Caki2 (cell line): ENCODE measurements around the gene RGMA. TPM values are rescaled to one million over a fixed set of nuclear protein-coding genes. Genes with fewer than 3 reads are reported as not detected.
A peak's percentile ranks its signal among the peaks of the same experiment; 100 is the strongest.
"Not testable (repeated sequence)": the region's sequence is repeated elsewhere in the genome, so short reads cannot be mapped to it uniquely, and the experiment has no call there.

Experiments
- DNase-seq: peaks from one replicate; pipeline ENCODE4 v3.0.0-alpha.2; 2015; ENCODE audit warnings: low read depth
- in situ Hi-C: cut with HindIII; loops from 2 replicates; pipeline ENCODE4 v1.10.0; 2016; ENCODE audit warnings: low sequenced_read_pairs, low pct_unique_long_range_greater_than_20kb, mixed read lengths
- total RNA-seq: library from RNA; depleted of rRNA; stranded (reverse); fragments of >200 nt; shearing (Covaris generic); gene quantifications from 2 replicates; pipeline ENCODE4 v1.2.3, GENCODE V29; 2014; ENCODE audit warnings: low replicate concordance

RGMA gene
- total RNA-seq, 1 experiment from 2014 or later: 0.03 TPM

DNA sequence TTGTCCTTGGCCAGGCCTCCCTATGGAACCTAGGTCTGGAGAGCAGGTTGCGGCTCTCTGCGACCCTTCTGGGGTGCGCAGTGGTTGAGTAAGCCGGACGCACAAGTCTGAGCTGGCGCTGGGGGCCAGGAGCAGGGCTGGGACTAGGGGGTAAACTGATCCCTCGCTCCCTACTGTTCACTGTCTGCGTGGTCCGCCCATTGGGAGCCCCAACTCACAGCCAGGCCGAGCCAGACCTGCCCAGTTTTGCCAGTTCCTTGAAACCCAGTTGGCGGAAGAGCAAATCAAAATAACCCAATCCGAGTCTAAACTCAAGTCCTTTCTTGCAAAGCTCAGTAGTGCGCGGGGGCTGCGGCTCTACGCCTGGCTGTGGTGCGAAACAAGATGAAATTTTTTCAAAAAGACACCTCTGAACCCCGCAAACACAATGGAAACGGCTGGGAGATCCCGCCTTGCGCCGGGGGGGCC lies 17.5 kb downstream of the RGMA start:
- in situ Hi-C loops: no loop called here

DNA sequence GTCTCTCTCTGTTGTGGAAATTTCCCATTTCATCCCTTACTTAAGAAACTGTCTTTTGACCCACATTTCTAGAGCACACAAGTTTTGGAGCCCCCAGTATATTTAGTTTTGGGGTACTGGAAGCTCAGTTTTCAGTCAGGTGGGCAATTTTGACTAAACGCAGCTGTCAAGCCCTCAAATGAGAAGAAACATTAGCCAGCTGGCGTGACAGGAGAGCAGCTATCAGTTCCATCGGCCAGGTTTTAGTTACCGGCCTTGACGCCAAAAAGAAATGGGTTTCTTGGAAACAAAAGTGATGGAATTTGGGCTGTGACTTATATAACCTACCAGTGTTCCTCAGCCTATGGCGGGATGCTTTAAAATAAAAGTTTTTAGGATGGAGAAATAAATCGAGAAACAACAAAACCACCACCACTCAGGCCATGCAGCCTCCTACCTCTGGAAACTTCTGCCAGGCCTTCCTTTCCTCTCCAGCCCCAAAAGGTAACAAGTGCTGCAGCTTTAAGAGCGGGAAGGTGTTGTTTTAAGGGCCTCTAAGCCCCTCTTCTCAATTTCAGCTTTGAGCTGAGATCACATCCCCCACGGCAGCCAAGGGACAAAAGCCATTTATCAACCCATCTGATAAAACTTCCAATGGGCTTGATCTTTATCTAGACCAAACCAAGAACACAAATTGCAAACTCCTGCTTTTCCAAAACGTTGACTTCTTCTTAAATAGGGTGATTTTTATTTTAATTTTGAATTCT lies 18.3 kb downstream of the RGMA start:
- DNase-seq: no peak
- in situ Hi-C loops: no loop called here

More for the DNA sequence above, 17.5 kb downstream of the RGMA start:
- no peak for DNase-seq

DNA sequence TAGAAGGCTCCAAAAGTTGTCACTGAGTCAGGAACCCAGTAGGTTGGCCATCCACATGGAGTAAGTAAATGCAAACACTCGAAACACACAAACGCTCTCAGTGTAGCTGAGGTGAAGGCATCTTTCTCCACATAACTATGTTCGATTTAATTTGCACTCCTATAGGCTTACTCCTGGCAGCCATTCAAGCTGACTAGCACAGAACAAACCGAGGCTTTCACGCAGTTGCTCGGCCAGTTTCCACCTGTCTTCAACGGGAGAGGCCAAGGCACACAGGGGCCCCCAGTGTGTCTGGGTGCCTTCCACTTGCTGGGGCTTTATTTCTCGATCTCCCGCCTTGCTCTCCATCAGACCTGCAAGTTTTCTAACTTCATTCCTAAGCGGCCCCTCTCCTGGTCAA lies 18.9 kb downstream of the RGMA start:
- in situ Hi-C loops: no loop called here
- DNase-seq: no peak

DNA sequence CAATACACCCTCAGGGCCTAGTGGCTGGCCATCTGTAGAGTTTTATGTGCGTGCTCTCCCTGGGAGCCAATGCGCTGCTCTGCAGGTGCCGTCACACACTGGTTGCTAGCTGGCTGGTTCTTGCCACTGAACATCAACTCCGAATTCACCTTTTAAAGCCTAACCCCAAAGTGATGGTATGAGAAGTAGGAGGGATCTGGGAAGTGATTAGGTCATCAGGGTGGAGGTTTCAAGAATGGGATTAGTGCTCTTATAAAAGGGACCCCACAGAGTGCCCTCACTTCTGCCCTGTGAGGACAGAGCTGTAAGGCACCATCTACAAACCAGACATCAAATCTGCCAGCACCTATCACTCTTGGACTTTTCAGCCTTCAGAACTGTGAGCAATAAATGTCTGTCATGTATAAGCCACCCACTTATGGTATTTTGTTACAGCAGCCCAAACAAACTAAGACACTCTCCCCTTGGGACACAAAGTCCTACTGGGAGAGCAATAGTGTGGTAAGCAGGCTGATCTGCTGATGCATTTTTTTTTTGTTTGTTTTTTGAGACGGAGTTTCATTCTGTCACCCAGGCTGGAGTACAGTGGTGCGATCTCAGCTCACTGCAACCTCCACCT lies 20.3 kb downstream of the RGMA start:
- in situ Hi-C loops: no loop called here

DNA sequence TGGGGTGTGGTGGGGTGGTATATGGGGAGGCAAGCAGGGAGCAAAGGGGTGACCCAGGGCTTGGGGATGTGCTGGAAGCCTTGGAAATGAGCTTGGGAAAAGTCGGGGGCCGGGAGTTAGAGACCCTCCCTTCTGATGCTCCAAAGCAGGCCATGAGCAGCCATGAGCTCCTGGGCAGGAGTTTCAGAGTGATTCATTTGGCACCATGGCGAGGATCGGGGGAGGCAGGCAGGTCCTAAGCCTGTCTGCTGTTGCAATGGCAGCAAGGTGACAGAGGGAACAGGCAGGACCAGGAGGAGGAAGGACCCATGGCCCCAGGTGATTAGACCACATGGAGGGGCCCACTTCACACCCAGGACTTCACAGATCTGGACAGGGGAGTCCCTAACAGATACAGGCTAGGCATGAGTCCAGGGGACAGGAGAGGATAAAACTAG lies 21.3 kb downstream of the RGMA start:
- in situ Hi-C loops: no loop called here
- no peak for DNase-seq

More for the DNA sequence above, 20.3 kb downstream of the RGMA start:
- DNase-seq: no peak

DNA sequence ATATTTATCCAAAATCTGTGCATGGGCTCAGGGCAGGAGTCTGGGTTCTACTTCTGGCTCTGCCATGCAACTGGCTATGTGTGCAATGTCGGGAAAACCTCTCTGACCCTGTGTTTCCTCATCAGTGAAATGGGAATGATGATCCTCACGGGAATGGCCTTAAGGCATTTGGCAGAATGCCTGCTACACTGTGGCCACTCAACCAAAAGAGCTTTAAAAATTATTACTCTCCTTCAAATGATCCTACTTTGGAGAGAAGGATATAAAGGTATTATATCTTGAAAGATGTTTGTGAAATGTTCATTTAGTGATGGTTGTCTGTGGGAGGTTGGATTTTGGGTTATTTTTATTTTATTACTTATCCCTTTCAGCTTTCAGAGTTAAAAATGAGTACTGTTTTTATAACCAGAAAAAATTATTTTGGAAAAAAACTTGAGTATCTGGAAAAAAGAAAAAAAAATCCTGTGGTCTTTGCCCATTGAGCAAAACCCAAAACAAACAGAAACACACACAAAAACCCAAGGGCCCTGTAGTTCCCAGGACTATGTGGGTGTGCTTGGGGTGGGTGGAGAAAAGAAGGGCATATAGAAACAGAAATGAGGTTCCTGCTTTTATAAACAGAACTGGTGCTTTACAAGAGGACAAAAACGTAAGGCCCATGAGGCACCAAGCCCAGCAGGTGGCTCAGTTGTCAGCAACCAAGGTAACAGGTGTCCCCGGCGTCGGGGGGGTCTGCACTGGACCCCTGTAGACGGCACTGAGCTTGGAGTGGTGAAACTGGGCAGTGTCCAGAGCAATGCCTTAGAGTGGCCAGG lies 22.0 kb downstream of the RGMA start:
- DNase-seq: peak; percentile 8
- in situ Hi-C loops: no loop called here

- in situ Hi-C loops: no loop called here
- DNase-seq: no peak
These were observed 22.8 kb downstream of the RGMA start for GRCh38 chr15:93066224-93066681.

DNA sequence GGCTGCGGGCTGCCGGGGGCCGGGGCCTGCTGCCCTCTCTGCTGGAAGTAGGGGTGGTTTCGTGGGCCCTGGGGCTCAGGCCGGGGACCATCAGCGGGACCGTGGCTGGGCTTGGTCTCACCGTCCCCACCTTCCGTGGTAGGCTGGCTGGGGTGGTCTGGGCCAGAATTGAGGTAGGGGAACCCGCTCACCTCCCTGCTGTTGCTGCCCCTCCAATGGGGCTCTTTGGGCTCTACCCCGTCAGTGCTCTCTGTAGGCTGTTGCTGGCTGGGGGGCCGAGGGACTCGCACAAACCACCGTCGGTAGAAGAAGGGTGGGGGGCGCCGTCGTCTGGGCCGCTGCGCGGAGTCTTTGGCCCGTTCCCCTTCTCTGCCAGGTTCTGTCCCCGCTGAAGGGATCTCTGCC lies 23.4 kb downstream of the RGMA start:
- in situ Hi-C loops: no loop called here
- DNase-seq: no peak

GRCh38 chr15:93063796-93064690 lies 25.0 kb downstream of the RGMA start:
- DNase-seq: no peak
- in situ Hi-C loops: no loop called here

DNA sequence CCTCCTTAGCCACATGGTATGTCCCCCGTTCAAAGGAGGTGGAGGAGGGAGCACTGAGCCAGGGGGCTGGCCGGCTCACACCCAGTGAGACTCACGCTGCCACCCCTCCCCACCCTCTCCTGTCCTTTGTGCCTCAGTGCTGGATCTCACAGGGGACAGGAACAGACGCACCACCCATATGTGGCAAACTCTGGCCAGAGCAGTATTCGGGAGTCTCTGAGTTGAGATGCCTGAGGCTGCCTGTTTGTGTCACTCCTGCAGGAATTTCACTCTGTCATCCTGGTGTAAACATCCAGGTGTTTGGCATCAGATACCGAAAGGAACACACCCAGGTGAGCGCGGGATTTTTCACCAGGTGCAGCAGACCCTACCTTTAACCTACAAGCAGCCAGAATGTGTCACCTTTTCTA lies 25.7 kb downstream of the RGMA start:
- in situ Hi-C loops: no loop called here
- DNase-seq: no peak

GRCh38 chr15:93062628-93063261 lies 26.3 kb downstream of the RGMA start:
- in situ Hi-C loops, DNase-seq: not testable (repeated sequence)

GRCh38 chr15:93060336-93061248 lies 28.4 kb downstream of the RGMA start:
- no peak for DNase-seq
- in situ Hi-C loops: no loop called here

- in situ Hi-C loops: no loop called here
- no peak for DNase-seq
These were observed 29.6 kb downstream of the RGMA start for GRCh38 chr15:93059442-93059841.

- DNase-seq: no peak
- in situ Hi-C loops: no loop called here
These were observed 30.0 kb downstream of the RGMA start for GRCh38 chr15:93058904-93059427.

GRCh38 chr15:93058128-93058527 lies 30.9 kb downstream of the RGMA start:
- no peak for DNase-seq
- in situ Hi-C loops: no loop called here

DNA sequence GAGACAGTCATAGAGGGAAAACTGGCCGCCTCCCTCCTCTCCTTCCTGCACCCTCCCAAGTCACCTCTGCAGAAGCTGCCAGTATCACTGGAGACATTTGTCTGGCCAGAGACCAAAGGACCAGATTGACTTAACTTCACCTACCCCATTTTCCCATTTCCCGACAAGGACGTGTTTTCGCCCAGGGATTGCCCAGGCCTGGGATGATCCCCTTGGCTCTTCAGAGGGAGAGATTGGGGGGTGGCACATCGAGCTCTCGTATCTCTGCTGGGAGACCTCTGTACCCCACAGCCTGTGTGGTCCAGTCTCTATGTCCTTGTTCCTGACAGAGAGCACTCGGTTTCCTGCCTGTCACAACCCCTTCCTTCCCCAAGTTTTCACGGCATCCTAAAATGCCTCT lies 31.4 kb downstream of the RGMA start:
- no peak for DNase-seq
- in situ Hi-C loops: no loop called here
